Measurements from ENCODE around the gene OTOF. TPM values are rescaled to one million over a fixed set of nuclear protein-coding genes. Genes with fewer than 3 reads are reported as not detected.

The OTOF gene
- total RNA-seq, 2 donors from 2014 or later = 0.50 to 0.57 TPM

DNA sequence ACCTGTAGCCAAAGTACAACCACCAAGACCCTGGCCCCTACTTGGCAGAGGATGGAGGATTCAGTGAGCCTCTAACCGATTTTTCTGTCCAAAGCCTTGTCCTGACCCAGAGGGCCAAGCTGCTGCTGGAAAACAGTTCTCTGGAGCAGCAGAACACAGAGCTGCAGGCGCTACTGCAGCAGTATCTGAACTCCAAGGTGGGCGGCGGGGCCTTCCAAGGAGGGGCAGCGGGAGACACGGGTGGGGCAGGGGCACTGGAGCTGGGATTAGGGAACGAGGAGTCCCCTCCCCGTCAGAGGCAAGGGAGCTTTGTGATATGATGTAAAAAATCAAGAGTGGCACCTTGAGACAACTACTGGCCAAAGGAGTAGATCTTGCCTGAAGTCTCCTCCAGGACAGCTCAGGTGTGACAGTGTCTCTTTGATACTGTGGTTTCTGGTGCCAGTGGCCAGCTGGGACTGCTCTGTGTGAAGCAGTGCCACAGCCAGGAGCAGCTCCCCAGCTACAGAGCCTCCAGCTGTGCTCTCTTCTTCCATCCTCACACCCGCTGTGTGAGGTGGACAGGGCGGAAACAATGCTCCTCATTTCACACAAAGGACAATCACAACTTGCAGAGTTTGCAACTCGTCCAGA is 22.8 kb downstream of the OTOF start:
- H3K36me3 Mint-ChIP-seq = no peaks in the 10 kb centered on the region

GRCh38 chr2:26454561-26455001 is 23.3 kb downstream of the OTOF start:
- Mint-ChIP-seq H3K36me3 (no peaks in the 10 kb centered on the region), H3K9me3 (no peaks in the 10 kb centered on the region), H3K4me3 (no peak overlapping the region), H3K4me1 (ENCODE audit: low read depth in 2 of 2) (no peaks in the 10 kb centered on the region), H3K27me3 (peaks cover 5 to 20% of the 10 kb centered on the region in 2 donors), H3K27ac (no peak overlapping the region)
- DNase-seq (ENCODE audit: low spot score) = no peak
- ATAC-seq = no peak

More for the DNA sequence above, 22.8 kb downstream of the OTOF start:
- H3K4me1 Mint-ChIP-seq (ENCODE audit: low read depth in 2 of 2) = no peaks in the 10 kb centered on the region
- H3K27me3 Mint-ChIP-seq = peaks cover 4 to 20% of the 10 kb centered on the region in 2 donors
- no peaks in the 10 kb centered on the region for H3K9me3 Mint-ChIP-seq
- ATAC-seq (no peak), DNase-seq (ENCODE audit: low spot score) (no peak)
- no peak overlapping the region for H3K4me3 Mint-ChIP-seq
- H3K27ac Mint-ChIP-seq = no peak overlapping the region

- H3K27me3 Mint-ChIP-seq = peaks cover 7 to 20% of the 10 kb centered on the region in 2 donors
- H3K27ac Mint-ChIP-seq = no peak overlapping the region
- no peak for DNase-seq (ENCODE audit: low spot score)
- no peak overlapping the region for H3K4me3 Mint-ChIP-seq
- no peaks in the 10 kb centered on the region for H3K36me3 Mint-ChIP-seq
- no peak for ATAC-seq
- no peaks in the 10 kb centered on the region for H3K9me3 Mint-ChIP-seq
- H3K4me1 Mint-ChIP-seq (ENCODE audit: low read depth in 2 of 2) = no peaks in the 10 kb centered on the region
Measured at GRCh38 chr2:26453421-26454329, 24.2 kb downstream of the OTOF start.

DNA sequence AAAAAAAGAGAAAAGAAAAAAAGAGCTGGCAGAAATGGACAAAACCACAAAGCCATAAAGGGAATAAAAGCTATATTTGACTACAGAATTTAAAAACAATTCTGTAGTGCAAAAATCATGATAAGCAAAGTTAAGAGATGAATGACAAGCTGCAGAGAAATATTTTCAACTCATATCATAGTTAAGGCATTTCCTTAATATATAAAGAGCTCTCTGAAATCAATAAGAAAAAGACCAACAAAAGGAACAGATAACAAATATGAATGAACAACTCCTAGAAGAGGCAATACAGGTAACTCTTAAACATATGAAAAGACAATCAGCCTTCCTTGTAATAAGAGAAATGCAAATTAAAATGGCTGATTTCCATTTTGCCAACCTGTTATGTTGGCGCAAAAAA is 26.2 kb downstream of the OTOF start:
- Mint-ChIP-seq H3K36me3 (no peaks in the 10 kb centered on the region), H3K27me3 (peaks cover 7 to 20% of the 10 kb centered on the region in 2 donors), H3K4me3 (no peak overlapping the region), H3K27ac (no peak overlapping the region), H3K9me3 (no peaks in the 10 kb centered on the region), H3K4me1 (ENCODE audit: low read depth in 2 of 2) (no peaks in the 10 kb centered on the region)
- ATAC-seq (no peak), DNase-seq (ENCODE audit: low spot score) (no peak)

DNA sequence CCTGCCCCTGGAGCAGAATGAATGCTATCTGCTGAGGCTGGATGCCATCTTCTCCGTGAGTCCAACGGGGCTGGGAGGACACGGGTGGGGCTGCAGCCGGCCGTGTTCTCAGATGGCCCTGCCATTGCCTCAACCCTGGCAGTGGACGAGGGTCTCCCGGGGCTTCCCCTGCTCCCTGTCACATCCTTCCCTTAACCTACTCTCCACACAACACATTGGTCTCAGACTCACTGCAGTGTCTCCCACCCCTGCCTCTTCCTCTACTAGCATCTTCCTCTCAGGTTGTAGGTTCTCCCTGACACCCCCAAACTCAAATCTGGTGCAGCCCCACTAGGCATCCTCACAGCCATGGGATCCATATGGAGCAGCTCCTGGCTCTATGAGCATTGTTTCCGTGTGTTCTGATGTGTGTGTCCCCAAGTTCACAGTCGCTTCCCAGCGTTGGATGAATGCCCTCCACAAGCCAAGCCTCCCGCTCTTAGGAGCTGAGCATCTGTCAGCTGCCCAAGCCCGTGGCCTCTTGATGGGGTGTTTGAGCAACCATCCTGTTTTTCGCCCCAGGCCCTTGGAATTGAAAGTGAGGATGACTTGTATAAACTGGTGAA is 27.8 kb downstream of the OTOF start:
- H3K36me3 Mint-ChIP-seq = no peaks in the 10 kb centered on the region
- H3K4me3 Mint-ChIP-seq = no peak overlapping the region
- peaks cover 7 to 20% of the 10 kb centered on the region in 2 donors for H3K27me3 Mint-ChIP-seq
- DNase-seq (ENCODE audit: low spot score) (no peak), ATAC-seq (no peak)
- no peak overlapping the region for H3K27ac Mint-ChIP-seq
- no peaks in the 10 kb centered on the region for H3K4me1 Mint-ChIP-seq (ENCODE audit: low read depth in 2 of 2)
- no peaks in the 10 kb centered on the region for H3K9me3 Mint-ChIP-seq

GRCh38 chr2:26449278-26450030 is 28.5 kb downstream of the OTOF start:
- DNase-seq (ENCODE audit: low spot score) (no peak), ATAC-seq (peak; percentile 43 to 56)
- H3K4me3 Mint-ChIP-seq = no peak overlapping the region
- H3K27me3 Mint-ChIP-seq = peaks cover 7 to 20% of the 10 kb centered on the region in 2 donors
- H3K9me3 Mint-ChIP-seq = no peaks in the 10 kb centered on the region
- no peak overlapping the region for H3K27ac Mint-ChIP-seq
- no peaks in the 10 kb centered on the region for H3K36me3 Mint-ChIP-seq
- no peaks in the 10 kb centered on the region for H3K4me1 Mint-ChIP-seq (ENCODE audit: low read depth in 2 of 2)

GRCh38 chr2:26448651-26449050 is 29.3 kb downstream of the OTOF start:
- Mint-ChIP-seq H3K27ac (no peak overlapping the region), H3K4me1 (ENCODE audit: low read depth in 2 of 2) (no peaks in the 10 kb centered on the region), H3K36me3 (no peaks in the 10 kb centered on the region), H3K4me3 (no peak overlapping the region), H3K27me3 (peaks cover 8 to 17% of the 10 kb centered on the region in 2 donors), H3K9me3 (no peaks in the 10 kb centered on the region)
- peak; percentile 55 to 61 for ATAC-seq
- no peak for DNase-seq (ENCODE audit: low spot score)

DNA sequence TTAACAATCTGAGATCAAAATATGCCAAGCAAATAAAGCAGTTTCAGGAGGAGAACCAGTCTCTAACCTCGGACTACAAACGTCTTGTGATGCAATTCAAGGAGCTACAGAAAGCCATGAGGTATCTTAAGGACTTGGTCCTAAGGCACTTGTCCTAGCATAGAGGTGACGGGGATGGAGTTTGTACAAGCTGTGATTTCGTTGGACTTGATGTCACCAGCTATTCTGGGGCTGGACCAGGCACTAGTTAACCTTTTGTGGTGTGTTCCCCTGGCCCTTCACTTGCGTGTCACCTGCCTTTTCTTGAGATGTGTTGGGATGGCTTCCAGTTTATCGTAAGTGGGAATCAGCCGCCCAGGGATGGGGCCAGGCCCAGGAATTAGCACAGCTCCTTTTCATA is 33.7 kb downstream of the OTOF start:
- Mint-ChIP-seq H3K27me3 (peaks cover 3 to 6% of the 10 kb centered on the region in 2 donors), H3K36me3 (no peaks in the 10 kb centered on the region), H3K4me1 (ENCODE audit: low read depth in 2 of 2) (no peaks in the 10 kb centered on the region), H3K9me3 (no peaks in the 10 kb centered on the region), H3K27ac (no peak overlapping the region), H3K4me3 (no peak overlapping the region)
- DNase-seq (ENCODE audit: low spot score) (no peak), ATAC-seq (no peak)

GRCh38 chr2:26442707-26443106 is 35.2 kb downstream of the OTOF start:
- no peak for DNase-seq (ENCODE audit: low spot score)
- Mint-ChIP-seq H3K4me1 (ENCODE audit: low read depth in 2 of 2) (no peaks in the 10 kb centered on the region), H3K9me3 (no peaks in the 10 kb centered on the region), H3K27me3 (peaks cover 8 to 9% of the 10 kb centered on the region in 2 donors), H3K27ac (no peak overlapping the region), H3K36me3 (no peaks in the 10 kb centered on the region), H3K4me3 (no peak overlapping the region)
- no peak for ATAC-seq

- H3K36me3 Mint-ChIP-seq = no peaks in the 10 kb centered on the region
- no peak overlapping the region for H3K27ac Mint-ChIP-seq
- ATAC-seq (no peak), DNase-seq (ENCODE audit: low spot score) (no peak)
- no peaks in the 10 kb centered on the region for H3K4me1 Mint-ChIP-seq (ENCODE audit: low read depth in 2 of 2)
- peaks cover 8 to 9% of the 10 kb centered on the region in 2 donors for H3K27me3 Mint-ChIP-seq
- no peak overlapping the region for H3K4me3 Mint-ChIP-seq
- H3K9me3 Mint-ChIP-seq = no peaks in the 10 kb centered on the region
Measured at GRCh38 chr2:26442301-26442700, 35.6 kb downstream of the OTOF start.

DNA sequence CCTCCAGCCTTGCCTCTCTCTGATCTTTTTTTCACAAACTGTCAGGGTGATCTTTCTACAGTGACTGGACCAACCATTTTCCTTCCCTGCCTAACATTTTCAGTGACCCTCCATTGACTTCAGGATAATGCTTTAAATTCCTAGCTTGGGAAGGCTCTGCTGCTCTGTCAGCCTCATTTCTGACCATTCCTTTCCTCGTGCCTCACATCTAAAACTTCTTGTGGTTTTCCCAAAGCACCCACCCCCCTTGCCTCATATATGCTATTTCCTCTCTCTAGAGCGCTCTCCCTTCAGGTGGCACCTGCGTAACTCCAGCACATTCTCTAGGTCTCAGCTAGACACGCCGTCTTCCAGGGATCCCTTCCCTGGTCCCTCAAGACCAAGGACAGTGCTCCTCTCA is 39.0 kb downstream of the OTOF start:
- Mint-ChIP-seq H3K4me1 (ENCODE audit: low read depth in 2 of 2) (no peaks in the 10 kb centered on the region), H3K27ac (no peak overlapping the region), H3K9me3 (no peaks in the 10 kb centered on the region), H3K36me3 (no peaks in the 10 kb centered on the region), H3K4me3 (no peak overlapping the region), H3K27me3 (peaks cover 6 to 9% of the 10 kb centered on the region in 2 donors)
- DNase-seq (ENCODE audit: low spot score) = no peak
- no peak for ATAC-seq

- Mint-ChIP-seq H3K36me3 (no peaks in the 10 kb centered on the region), H3K27me3 (peaks cover 9% of the 10 kb centered on the region in 2 donors), H3K27ac (no peak overlapping the region), H3K4me3 (no peak overlapping the region), H3K4me1 (ENCODE audit: low read depth in 2 of 2) (no peaks in the 10 kb centered on the region), H3K9me3 (no peaks in the 10 kb centered on the region)
- no peak for ATAC-seq
- DNase-seq (ENCODE audit: low spot score) = no peak
Measured at GRCh38 chr2:26438526-26438925, 39.4 kb downstream of the OTOF start.

- H3K9me3 Mint-ChIP-seq = no peaks in the 10 kb centered on the region
- no peak overlapping the region for H3K27ac Mint-ChIP-seq
- peaks cover 14 to 27% of the 10 kb centered on the region in 2 donors for H3K27me3 Mint-ChIP-seq
- no peaks in the 10 kb centered on the region for H3K36me3 Mint-ChIP-seq
- ATAC-seq (no peak), DNase-seq (ENCODE audit: low spot score) (no peak)
- no peak overlapping the region for H3K4me3 Mint-ChIP-seq
- H3K4me1 Mint-ChIP-seq (ENCODE audit: low read depth in 2 of 2) = no peaks in the 10 kb centered on the region
Measured at GRCh38 chr2:26435106-26435505, 42.8 kb downstream of the OTOF start.

All from natural killer cell treated with Interleukin-12 subunit alpha and Interleukin-12 subunit beta and Interleukin-15 and Interleukin-18, amount 100 ng/mL, for 72 hours (primary cell).